Fibroblast of lung (primary cell): ENCODE results near the gene PTCRA.

ENCODE experiments used
- EZH2 ChIP-seq: IDR thresholded peaks from 2 replicates; pipeline ENCODE4 v1.5.1; 2012; ENCODE audit warnings: low read length, control low read depth, mild to moderate bottlenecking; ENCODE audit errors: missing control alignments
- TF ChIP-seq, protein P1 (sequence below), 2 donors: IDR thresholded peaks in 1 of 2; conservative IDR thresholded peaks in 1 of 2; 1 replicate in 1 of 2; 2 replicates in 1 of 2; pipeline ENCODE4 v1.5.1; 2011 to 2012; ENCODE audit warnings: low read length in 2 of 2, control low read depth in 1 of 2, inconsistent platforms in 1 of 2, low read depth in 1 of 2, mild to moderate bottlenecking in 1 of 2

DNA sequence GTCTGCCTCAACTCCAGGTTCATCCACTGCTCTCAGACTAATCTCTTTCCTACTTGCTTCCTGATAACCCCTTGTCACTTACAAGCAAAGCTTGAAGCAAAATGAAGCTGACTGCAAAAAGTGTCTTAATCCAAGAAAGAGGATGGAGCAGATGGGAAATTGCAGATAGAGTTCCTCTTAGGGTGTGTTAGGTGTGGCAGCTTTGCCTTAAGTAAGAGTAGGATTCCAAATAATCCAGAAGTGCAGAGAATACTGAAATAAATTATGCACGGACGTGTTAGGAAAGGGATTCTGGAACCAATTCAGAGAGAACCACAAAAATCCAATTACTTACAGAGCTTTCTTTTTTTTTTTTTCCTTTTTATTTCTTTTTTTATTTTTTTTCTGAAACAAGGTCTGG is 42.5 kb upstream of the PTCRA start:
- TF ChIP-seq, protein P1, sequence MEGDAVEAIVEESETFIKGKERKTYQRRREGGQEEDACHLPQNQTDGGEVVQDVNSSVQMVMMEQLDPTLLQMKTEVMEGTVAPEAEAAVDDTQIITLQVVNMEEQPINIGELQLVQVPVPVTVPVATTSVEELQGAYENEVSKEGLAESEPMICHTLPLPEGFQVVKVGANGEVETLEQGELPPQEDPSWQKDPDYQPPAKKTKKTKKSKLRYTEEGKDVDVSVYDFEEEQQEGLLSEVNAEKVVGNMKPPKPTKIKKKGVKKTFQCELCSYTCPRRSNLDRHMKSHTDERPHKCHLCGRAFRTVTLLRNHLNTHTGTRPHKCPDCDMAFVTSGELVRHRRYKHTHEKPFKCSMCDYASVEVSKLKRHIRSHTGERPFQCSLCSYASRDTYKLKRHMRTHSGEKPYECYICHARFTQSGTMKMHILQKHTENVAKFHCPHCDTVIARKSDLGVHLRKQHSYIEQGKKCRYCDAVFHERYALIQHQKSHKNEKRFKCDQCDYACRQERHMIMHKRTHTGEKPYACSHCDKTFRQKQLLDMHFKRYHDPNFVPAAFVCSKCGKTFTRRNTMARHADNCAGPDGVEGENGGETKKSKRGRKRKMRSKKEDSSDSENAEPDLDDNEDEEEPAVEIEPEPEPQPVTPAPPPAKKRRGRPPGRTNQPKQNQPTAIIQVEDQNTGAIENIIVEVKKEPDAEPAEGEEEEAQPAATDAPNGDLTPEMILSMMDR (conservative IDR thresholded peaks at IDR 0.05 in 1 of 2, IDR thresholded peaks at IDR 0.05 in 1 of 2; ENCODE audit: low read depth in 1 of 2, low read length in 2 of 2), result no peak
- TF ChIP-seq EZH2, result no peak
